HK-2 (cell line): Measurements from ENCODE around the gene EHF.

Experiments used
- DNase-seq: peaks from one replicate; pipeline ENCODE4 v3.0.0-alpha.2; 2018; ENCODE audit not compliant: unreplicated experiment

EHF gene

DNA sequence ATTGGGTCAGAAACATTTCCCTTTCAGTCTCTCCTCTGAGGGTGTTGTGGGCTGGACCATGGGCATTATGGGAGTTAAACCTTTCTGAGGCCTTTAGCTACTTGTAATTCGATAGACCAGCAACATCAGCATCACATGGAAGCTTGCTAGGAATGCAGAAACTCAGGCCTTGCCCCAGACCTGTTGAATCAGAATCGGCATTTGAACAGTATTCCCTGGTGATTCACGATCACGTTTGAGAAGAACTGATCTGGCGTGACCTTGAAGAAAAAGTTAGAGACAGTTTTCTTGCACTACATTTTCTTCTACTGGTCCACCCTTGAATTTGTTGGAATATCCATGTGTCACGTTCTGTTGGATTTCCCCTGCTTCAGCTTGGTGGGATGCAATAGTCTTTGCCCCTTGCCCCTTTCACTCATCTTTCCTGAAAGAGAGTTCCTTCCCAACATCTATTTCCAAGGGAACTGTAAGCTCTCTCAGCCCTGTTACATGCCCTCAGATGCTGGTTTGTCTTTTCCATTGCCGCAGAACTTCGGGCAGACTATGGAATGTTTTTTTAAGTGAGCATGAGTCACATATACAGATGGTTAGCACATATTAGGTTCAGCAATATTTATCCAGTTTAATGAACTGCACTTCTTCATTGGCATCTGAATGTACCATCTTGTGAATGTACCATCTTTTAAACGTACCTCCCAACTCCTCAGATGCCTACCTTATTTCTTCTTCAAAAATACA, 23.9 kb downstream of the EHF start:
- DNase-seq: no peak

- no peak for DNase-seq
Observed at GRCh38 chr11:34646431-34646830, 25.5 kb downstream of the EHF start.

DNA sequence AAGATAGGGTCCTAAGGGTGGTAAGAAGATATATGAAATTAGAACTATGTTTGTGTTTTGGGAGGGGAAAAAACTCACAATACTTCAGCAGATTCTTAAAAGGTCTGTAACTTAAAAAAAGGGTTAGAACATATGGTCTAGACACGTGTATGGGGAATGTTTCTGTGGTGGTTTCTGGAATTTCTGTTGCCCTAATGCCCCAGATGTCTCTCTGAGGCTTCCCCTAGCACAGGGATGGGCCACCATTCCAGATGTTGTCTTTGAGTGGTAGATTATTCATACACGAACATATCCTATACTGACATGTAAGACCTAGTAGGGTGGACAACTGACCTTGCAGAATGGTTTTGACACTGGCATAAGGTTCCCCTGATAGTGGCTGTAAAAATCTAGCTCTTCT, 26.2 kb downstream of the EHF start:
- no peak for DNase-seq

DNA sequence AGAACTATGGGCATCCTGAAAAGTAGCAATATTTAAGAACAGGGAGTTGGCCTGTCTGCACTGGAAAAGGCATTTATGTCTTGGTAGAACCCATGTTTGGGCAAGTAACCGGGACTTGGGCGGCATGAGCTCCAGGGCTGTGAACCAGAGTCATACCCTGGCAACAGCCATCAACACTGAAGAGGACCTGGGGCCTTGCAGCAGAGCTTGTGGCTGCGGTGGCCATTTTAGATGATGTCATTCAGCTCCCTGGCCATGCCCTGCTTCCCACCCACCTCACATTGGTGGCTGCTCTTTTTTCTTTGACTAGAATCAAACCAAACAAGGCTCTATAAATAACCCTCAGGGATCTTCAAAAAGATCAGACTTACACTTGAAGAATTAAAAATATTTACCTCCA, 26.6 kb downstream of the EHF start:
- DNase-seq: no peak

- no peak for DNase-seq
Observed at GRCh38 chr11:34648036-34648435, 27.1 kb downstream of the EHF start.

DNA sequence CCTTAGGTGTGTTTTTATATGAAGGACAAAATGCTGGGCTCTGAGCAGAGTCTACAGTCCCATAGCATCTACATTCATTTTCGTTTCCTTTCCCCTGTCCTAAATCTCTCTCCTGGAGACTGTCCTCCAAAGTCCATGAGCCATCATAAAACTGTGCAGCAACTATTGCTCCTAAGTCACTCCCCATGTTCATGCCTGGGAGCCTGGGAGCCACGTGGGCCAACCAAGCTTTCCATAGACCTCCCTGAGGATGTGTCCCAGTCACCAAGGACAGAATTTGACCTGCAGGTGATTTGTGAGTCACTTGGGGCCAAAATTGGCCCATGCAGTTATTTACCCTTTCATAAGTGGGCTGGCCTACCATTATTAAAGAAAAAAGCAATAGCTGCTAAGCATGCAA, 28.7 kb downstream of the EHF start:
- DNase-seq: no peak

DNA sequence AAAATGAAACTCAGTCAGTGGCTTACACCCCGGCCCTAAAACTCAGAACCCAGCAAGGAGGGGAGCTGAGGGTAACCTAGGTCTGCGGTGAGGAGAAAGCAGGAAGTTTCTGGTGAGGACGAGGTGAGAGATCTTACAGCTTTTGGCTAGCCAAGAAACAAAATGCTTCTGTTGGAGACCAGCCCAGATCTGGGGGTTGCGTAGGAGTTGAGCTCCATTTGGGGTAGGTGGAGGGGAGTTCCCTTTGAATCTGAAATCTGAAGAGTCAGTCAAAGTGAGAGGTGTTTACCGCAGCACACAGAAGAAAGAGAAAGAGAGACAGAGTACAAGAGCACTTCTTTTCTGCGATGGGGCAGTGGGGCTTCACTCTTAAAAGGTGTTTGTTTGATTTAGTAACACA, 29.6 kb downstream of the EHF start:
- DNase-seq: no peak

- no peak for DNase-seq
Observed at GRCh38 chr11:34651551-34651950, 30.7 kb downstream of the EHF start.

DNA sequence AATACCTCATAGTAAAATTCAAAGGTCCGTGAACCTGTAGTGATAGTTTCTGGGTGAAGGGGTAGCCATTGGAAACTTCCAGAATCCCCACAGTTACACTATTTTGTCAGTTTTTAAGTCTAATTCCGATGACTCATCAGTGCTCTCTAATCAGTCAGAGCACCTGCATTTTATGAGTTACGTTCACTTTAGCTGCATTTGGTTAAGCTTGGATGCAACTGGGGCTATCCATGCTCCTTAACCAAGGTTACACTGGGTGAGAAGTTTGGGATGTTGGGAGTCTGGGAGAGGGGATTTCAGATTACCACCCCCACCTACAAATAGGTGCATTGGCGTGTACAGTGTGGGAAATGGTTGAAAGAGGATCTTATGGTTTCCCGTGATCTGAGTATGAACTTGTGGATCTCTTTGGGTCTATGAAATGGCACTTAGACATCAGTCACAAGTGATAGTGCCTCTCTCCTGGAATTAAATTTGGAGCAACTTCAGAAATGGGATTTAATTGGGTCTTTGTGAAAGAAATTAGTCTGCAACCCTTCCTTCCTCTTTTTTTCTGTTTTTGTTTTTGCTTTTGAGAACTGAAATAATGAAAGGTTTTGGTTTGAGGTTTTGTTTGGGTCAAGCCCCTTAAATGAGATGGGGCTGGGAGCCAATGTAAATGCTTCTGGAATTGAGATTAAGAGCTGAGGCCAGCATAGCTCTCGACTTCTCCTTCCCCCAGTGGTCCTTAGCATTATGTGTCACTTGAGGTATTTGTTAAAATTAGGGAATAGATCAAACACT, 31.5 kb downstream of the EHF start:
- DNase-seq: no peak

DNA sequence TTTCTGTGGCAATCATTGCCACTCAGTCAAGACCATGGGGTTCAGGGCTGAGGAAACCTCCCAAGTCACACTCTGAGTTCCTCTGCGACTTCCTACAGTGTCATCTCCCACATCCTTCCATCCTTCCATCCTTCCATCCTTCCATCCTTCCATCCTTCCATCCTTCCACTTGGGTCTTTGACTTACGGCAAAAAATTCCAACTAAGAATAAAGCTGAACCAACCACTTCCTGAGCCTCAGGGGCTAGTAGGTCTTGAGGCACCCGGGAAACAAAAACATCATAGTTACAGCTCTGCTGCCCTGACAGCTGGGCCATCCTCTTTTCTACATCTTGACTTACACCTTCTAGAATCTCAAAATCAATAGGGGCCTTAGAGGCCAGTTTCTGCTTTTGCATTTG, 32.1 kb downstream of the EHF start:
- no peak for DNase-seq

GRCh38 chr11:34653851-34654482, 33.1 kb downstream of the EHF start:
- peak; percentile 52 for DNase-seq

DNA sequence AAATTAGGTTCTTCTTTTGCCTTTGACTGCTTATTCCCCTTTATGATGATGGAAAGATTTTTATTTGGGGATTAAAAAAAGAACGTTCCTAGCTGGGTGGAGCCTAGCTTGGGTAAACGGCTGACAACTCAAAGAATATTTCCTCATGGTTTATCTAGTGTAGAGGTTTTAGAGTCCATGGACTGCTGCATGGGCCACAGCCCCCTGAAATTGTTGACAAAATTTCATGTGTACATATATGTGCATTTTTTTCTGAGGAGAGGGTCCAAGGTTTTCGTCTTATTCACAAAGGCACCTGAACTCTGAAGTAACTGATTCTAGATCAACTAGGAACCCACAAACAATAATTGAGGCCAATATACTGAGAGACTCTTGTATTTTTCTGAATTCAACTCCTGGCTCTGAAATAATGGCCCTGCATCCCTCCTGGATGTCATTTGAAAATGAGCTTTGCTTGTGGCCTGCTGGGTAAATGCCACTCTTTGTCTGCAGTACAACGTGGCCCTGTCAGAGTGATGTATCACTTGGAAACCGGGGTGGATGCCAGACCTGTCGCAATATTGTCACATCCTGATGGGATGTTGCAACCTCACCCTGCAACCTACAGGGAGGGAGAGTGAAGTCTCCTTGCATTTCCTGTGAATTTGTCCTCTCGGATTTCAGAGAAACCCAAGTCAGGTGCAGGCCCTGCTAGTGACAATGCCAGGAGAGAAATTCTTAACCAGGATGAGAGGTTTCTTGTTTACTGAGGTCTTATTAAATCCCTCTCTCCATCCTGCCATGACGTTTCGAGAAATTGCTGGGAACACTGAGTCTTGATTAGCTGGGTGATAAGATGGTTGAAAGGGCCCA, 33.8 kb downstream of the EHF start:
- DNase-seq: no peak

DNA sequence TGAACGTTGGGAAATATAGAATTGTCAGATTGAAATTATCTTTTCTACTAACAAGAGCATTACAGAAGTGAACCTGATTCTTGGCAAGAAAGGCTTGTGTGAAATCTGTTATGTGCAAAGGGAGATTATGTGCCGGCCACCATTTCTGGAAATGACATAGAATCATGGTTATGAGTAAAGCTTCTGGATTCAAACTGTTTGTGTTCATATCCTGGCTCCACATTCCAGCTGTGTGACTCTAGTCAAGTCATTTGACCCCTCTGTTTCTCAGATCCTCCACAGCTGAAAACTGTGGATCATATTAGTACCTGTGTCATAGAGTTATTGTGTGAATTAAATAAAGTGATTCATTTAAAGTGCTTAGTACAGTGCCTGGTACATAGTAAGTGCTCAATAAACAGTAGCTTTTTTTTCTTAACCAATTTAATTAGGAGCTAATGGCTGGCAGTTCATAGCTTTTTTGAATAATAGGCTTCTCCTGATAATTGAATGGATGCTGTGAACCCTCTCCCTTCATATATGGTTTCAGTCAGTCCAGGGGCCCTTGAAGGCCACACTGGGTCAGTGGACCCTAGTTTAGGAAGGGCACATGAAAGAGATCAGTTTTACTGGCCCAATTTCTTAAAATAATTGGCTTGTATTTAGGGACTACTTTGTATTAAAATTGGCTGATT, 34.6 kb downstream of the EHF start:
- DNase-seq: no peak

DNA sequence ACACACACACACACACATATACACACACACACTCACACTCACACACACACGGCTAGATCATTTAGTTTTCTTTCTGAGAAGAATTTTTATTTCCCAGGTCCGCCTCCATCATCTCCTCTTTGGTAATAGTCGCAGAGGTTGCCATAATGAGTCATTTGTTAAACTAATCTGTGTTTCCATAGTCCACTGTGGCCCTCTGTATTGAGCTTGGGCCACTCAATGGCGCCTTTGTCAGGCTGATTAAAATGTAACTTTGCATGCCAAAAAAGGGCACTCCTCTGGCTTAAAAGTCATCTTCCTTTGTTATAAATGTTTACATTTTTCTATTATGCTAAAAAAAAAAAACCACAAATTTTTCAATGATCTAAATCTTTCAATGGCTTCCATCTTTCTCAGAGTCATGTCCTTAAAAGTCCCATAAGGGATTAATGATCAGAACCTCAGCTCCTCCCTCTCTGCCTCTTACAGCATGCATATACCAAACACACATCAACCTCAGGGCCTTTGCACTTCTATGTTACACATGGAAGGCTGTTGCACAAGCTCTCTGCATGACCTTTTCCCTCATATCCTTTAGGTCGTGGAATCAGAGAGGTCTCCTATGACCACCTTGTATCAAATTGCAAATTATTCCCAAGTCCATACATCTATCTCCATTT, 35.3 kb downstream of the EHF start:
- DNase-seq: no peak

DNA sequence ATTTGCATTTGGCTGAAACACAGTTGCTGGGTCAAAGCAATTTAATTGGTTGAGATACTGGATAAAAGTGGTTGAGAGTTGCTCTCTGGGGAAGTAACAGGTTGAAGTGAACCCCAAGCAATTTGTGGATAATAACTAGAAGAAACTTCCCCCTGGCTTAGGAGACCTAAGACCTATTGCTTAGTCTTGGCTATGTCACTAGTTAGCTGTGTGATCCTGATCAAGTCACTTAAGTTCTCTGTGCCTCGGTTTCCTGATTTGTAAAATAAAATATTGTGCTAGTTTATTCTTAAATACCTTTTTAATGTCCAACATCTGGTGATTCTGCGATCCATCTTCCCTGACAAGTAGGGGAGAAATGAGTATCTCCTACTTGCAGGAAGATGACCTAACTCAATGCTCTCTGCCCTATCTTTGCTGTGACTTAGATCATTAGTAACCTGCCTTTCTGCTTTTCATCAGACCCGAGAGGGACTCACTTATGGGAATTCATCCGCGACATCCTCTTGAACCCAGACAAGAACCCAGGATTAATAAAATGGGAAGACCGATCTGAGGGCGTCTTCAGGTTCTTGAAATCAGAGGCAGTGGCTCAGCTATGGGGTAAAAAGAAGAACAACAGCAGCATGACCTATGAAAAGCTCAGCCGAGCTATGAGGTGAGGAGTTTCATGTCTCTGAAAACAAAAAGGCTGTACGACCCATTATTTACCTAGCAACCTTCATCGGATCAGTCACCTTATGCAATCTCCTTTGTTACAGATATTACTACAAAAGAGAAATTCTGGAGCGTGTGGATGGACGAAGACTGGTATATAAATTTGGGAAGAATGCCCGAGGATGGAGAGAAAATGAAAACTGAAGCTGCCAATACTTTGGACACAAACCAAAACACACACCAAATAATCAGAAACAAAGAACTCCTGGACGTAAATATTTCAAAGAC, 37.5 kb downstream of the EHF start:
- DNase-seq: no peak

DNA sequence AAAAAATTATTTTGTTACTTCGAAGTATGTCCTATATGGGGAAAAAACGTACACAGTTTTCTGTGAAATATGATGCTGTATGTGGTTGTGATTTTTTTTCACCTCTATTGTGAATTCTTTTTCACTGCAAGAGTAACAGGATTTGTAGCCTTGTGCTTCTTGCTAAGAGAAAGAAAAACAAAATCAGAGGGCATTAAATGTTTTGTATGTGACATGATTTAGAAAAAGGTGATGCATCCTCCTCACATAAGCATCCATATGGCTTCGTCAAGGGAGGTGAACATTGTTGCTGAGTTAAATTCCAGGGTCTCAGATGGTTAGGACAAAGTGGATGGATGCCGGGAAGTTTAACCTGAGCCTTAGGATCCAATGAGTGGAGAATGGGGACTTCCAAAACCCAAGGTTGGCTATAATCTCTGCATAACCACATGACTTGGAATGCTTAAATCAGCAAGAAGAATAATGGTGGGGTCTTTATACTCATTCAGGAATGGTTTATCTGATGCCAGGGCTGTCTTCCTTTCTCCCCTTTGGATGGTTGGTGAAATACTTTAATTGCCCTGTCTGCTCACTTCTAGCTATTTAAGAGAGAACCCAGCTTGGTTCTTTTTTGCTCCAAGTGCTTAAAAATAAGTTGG, 38.3 kb downstream of the EHF start:
- no peak for DNase-seq

DNA sequence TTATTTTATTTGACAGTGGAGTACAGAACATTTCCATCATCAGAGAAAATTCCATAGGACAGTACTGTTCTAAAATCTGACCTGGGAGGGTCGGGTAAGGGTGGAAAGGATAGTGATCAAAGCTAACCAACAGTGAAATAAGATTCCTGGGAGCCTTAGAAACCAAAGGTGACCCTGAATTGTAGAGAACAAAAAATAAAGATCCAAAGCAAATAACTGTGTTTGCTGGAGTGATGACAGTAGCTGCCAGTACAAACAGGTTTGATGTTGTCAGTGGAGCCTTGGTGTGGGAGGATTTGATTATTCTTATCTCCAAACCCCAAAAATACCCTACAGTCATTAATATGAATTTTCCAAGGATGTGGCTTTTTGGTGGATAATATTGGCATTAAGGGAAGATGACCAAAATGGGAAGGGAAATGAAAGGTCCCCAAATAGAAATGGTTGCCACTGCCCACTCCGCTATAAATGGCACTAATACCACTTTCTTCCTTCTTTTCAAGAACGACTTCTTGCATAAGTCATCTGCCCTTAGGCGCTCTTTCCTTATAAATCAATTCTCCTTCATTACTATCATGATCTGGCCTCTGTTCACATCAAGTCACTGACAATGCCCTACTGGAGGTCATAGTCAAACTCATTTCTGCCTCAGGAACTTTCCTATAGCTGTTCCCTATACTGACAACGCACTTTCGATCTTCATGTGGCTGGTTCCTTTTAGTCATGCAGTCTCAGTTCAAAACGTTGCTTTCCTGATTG, 44.4 kb downstream of the EHF start:
- no peak for DNase-seq

DNA sequence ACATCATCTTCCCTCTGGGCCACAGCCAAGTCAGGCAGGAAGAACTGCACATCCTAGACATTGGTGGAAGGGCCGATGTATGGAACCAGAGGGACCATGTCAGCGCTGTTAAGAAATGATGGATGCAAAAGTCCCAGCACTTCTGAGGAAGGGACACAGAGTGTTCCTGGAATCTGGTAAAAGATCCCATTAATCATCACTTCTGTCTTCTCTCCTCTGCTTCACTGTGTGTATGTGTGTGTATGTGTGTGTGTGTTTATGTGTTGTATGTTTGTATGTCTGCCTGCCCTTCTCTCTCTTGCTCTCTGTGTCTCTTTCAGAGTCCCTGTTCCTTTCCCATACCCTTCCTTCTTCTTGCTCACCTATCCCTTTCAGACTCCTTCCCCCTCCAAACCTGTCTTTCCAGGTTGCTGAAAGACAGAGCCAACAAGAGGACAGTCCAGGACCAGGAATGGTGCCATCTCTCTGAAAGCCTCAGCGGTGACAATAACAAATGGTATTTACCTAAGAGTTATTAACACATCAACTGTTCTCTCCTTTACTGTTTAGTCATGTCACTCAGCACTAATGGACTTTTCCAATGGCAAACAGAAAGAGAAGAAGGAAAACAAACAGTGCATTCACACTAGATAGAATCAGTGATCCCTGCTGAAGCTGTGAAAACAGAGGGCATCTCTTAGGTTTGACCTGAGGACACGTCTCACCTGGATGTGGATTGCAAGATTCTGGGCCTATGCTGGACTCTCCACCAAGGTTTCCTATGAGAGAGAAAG, 47.1 kb downstream of the EHF start:
- DNase-seq: no peak
